ENCODE measurements around the gene ANKRD12.

ANKRD12 gene

GRCh38 chr18:9106800-9107584, 29.6 kb upstream of the ANKRD12 start:
- no peak for DNase-seq

GRCh38 chr18:9108911-9109310, 27.7 kb upstream of the ANKRD12 start:
- no peak for DNase-seq

- no peak for DNase-seq
Observed at GRCh38 chr18:9109523-9109922, 27.1 kb upstream of the ANKRD12 start.

- DNase-seq = no peak
Observed at GRCh38 chr18:9113468-9114149, 23.0 kb upstream of the ANKRD12 start.

- DNase-seq = no peak
Observed at GRCh38 chr18:9115984-9116383, 20.6 kb upstream of the ANKRD12 start.

- DNase-seq = no peak
Observed at GRCh38 chr18:9117980-9118841, 18.4 kb upstream of the ANKRD12 start.

GRCh38 chr18:9120796-9121195, 15.8 kb upstream of the ANKRD12 start:
- DNase-seq = no peak

GRCh38 chr18:9123520-9123919, 13.1 kb upstream of the ANKRD12 start:
- DNase-seq = no peak

- no peak for DNase-seq
Observed at GRCh38 chr18:9124824-9125223, 11.8 kb upstream of the ANKRD12 start.

GRCh38 chr18:9126337-9126736, 10.2 kb upstream of the ANKRD12 start:
- DNase-seq = no peak

GRCh38 chr18:9130195-9130594, 6.4 kb upstream of the ANKRD12 start:
- DNase-seq = no peak

- DNase-seq = no peak
Observed at GRCh38 chr18:9130806-9131205, 5.8 kb upstream of the ANKRD12 start.

- DNase-seq = no peak
Observed at GRCh38 chr18:9132628-9133027, 4.0 kb upstream of the ANKRD12 start.

GRCh38 chr18:9133225-9133624, 3.4 kb upstream of the ANKRD12 start:
- no peak for DNase-seq

GRCh38 chr18:9135081-9135911, 1.3 kb upstream of the ANKRD12 start:
- no peak for DNase-seq

GRCh38 chr18:9135912-9136314, 668 bp upstream of the ANKRD12 start:
- peak; percentile 7 for DNase-seq

GRCh38 chr18:9137168-9138066, 836 bp downstream of the ANKRD12 start:
- peak; percentile 31 for DNase-seq

GRCh38 chr18:9139400-9140039, 2.9 kb downstream of the ANKRD12 start:
- no peak for DNase-seq

- no peak for DNase-seq
Observed at GRCh38 chr18:9140381-9140780, 3.8 kb downstream of the ANKRD12 start.

- DNase-seq = no peak
Observed at GRCh38 chr18:9140984-9141383, 4.4 kb downstream of the ANKRD12 start.

GRCh38 chr18:9146224-9146623, 9.6 kb downstream of the ANKRD12 start:
- DNase-seq = no peak

Measured in NCI-H2029 treated with DMSO at 0.1 percent for 48 hours (cell line).